NCI-H2107 treated with DMSO at 0.1 percent for 48 hours (cell line): ENCODE data around the gene LRRC26.

Source experiments
- DNase-seq: peaks from one replicate; lab custom pipeline; 2025; ENCODE audit not compliant: unreplicated experiment; lab: John Stamatoyannopoulos, UW

The LRRC26 gene

GRCh38 chr9:137157618-137158415, 12.0 kb downstream of the LRRC26 start:
- no peak for DNase-seq

- DNase-seq: no peak
Observed at GRCh38 chr9:137156567-137157375, 13.1 kb downstream of the LRRC26 start.

DNA sequence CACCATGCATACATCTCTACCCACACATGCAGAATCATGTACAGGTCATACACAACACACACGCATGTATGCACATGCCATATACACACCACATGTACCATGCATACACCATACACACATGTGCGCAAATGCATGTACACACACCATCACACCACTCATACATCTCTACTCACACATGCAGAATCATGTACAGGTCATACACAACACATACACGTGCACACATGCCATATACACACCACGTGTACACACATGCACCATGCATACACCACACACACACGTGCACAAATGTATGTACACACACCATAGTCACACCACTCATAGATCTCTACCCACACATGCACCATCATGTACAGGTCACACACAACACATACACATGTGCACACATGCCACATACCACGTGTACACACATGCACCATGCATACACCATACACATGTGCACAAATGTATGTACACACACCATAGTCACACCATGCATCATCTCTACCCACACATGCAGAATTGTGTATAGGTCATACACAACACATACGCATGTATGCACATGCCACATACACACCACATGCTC, 16.9 kb downstream of the LRRC26 start:
- no peak for DNase-seq

GRCh38 chr9:137150617-137151457, 19.0 kb downstream of the LRRC26 start:
- no peak for DNase-seq

DNA sequence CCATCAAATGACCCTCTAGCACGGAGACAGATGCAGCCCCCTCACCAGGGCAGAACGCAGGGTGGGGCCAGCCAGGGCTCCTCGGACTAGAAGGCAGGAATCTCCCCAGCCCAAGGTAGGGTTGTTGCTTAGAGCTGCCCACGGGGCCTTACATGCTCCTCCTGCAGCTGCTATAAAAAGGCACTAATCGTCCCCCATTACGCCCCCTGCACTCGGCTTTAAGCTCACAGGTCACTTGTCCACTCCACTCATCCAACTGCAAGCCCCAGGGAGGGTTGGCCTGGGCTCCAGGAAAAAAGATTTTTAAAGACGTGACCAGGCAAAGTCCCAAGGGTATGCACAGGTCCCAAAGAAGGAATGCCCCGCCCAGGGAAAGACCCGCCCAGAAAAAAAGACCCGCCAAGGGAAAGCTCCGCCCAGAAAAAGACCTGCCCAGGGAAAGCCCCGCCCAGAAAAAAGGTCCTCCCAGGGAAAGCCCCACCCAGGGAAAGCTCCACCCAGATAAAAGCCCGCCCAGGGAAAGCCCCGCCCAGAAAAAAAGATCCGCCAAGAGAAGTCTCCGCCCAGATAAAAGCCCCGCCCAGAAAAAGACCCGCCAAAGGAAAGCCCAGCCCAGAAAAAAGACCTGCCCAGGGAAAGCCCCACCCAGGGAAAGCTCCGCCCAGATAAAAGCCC, 19.8 kb downstream of the LRRC26 start:
- DNase-seq: no peak

DNA sequence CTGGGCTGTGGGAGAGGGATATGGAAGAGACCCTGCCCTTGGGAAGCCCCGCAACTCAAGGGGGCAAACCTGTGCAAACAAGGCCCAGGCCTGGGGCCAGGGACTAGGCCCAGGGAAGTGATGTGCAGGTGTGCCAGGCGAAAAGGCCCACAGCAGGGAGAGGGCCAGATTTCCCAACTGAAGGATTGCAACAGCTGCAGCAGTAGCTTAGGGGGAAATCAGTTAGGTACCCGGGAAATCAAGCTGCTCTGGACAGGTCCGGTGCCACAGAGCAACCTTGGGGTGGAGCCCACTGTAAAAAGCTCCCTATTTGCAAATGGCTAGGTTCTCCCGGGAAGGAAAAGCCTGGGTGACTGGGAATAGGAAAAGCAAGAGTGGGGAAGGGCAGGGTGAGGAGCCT, 20.5 kb downstream of the LRRC26 start:
- no peak for DNase-seq

DNA sequence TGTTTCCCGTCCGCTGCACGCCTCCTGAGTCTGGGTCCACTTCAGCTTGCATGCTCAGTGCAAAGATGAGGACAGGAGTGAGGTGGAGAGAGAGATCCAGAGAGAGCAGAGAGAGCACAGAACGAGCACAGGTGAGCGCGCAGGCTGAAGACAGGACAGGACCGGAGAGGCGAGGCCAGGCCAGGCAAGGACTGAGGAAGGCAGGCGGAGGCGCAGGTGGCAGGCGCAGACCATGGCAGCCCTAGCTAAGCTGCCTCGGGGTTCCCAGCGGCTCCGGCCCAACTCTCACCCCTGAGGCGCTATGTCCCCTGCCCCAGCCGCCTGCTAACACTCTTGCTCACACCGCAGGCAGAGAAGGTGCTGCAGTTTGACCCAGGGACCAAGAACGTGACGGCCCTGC, 21.2 kb downstream of the LRRC26 start:
- DNase-seq: no peak

- no peak for DNase-seq
Observed at GRCh38 chr9:137148242-137148641, 21.6 kb downstream of the LRRC26 start.

GRCh38 chr9:137147793-137148160, 22.1 kb downstream of the LRRC26 start:
- DNase-seq: no peak

DNA sequence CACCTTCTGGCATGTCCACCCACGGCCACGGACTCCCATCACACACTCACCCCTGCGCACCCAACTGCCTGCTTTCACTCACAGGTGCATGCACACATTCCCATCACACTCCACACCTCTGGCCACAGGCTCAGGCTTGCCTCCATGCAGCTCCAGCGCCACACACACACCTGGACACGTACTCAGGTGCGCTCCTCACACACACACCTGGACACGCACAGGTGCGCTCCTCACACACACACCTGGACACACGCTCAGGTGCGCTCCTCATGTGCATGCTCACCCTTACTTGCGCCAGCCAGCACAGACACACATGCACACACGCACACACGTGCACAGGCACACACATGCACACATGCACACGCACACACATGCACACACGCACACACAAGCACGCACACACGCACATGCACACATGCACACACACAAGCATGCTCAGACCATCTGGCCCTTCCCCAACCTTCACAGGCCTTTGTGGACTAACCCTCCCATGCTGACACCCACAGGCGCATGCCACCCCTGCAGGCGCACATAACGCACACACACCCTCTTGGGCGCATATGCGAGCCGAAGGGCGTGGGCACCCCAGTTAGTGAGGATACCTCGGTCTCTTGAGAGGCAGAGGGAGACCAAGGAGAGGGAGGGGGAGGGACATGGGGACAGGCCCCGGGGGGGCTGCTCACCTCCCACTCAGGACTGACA, 22.6 kb downstream of the LRRC26 start:
- no peak for DNase-seq

GRCh38 chr9:137146527-137146918, 23.3 kb downstream of the LRRC26 start:
- DNase-seq: no peak

GRCh38 chr9:137145731-137146526, 23.9 kb downstream of the LRRC26 start:
- no peak for DNase-seq

DNA sequence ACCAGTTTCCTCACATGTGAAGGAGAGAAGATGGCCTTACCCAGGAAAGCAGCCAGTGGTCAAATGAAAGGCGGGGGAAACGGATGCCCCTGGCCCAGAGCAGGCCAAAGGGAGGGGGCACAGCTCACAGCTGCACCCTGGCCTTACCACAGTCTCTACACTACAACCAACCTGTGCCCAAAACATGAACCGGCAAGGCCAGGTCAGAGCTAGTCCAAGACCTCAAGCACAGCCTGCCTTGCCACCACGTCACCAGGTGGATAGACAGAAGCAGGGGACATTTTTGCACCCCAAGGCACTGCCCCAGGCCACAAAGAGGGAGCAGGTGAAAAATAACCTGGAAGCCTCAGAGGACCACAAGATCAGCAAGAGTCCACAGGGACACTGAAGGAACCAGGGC, 26.4 kb downstream of the LRRC26 start:
- DNase-seq: no peak

GRCh38 chr9:137141976-137142936, 27.6 kb downstream of the LRRC26 start:
- no peak for DNase-seq

DNA sequence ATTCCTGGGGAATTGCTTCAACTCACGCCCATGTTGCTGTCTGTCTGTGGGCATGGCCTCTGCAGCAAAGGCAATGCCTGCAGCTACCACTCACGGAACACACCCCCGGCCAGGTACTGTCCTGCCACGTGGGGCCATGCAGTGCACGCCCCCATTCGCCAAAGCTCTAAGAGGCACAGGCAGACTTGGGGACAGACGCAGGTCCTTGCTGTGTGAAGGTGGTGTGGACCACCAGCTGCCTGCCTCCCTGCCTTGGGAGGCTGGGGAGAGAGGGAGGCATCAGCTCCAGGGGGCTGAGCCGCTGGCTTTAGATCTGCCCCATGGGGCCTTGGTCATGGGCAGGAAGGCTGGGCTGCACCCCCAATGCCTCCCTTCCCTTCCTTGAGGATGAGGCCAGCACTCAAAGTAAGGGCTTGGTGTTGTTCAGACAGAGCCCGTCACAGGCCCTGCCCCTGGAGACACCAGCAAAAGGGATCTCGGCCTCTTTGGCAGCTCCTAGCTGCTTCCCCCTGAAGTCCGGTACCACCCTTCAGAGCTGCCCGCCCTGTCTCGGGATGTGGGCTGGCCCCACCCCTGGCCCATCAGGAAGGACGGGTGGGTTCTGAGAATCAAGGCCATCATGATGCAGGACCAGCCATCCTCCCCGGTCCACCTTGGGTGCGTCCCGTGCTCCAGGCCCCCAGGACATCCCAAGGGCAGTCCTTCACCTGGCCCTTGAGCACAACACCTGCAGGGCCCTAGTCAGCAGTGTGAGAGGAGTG, 28.6 kb downstream of the LRRC26 start:
- DNase-seq: no peak

DNA sequence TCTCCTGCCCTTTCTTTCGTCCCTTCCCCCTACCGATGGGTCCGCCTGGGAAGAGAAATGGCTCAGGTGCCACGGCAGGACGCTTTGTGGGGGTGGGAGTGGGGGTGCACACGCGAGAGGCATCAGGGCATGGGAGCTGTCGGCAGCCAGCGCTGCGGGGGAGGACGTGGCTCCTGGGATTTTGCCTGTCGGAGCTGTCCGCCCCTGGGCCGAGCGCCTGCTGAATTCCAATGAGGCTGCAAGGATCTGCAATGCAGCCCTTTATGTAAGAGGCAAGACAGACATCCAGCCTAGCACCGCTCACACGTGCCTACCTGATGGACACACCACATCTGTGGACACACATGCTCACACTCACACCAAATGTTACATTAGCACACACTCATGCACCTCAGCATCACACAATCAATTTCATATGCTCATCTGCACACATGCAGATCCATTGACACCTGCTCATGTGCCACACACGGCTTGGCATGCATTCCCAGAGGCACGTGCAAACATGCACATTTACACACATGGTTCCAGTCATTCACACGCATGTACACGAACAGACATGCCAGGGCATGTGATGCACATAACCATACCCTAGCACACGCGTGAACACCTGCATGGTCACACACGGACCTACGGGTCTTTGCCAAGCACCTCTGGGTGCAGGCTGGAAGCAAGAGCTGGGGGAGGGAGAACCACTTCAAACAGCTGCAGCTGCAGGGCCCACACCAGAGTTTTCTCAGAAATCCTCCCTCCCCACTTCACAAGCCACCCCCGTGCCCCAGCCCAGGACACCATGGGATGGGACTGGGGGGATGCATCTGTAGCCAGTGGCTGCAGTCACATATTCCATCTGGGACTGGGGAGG, 29.5 kb downstream of the LRRC26 start:
- no peak for DNase-seq
